ENCODE results near the gene TIMP4. TPM values are rescaled to one million over a fixed set of nuclear protein-coding genes. Genes with fewer than 3 reads are reported as not detected.

The TIMP4 gene
- total and polyA plus RNA-seq, 8 donors, result 0.13 to 11.3 (median 0.46) TPM

GRCh38 chr3:12193485-12194165 lies 34.9 kb upstream of the TIMP4 start:
- DNase-seq (peak in 1 of 4 donors; percentile 80), ATAC-seq (peak; percentile 94)
- Histone ChIP-seq H3K27ac (peak overlapping the region; percentile 63 to 89), H3K9me3 (no peaks in the 10 kb centered on the region), H3K36me3 (no peaks in the 10 kb centered on the region), H3K4me1 (peaks cover 13 to 76% of the 10 kb centered on the region in 2 donors), H3K4me3 (no peak overlapping the region), H3K27me3 (no peaks in the 10 kb centered on the region)
- intact Hi-C loops (cut with DNase I), result no loop called here
- TF ChIP-seq, protein P1, sequence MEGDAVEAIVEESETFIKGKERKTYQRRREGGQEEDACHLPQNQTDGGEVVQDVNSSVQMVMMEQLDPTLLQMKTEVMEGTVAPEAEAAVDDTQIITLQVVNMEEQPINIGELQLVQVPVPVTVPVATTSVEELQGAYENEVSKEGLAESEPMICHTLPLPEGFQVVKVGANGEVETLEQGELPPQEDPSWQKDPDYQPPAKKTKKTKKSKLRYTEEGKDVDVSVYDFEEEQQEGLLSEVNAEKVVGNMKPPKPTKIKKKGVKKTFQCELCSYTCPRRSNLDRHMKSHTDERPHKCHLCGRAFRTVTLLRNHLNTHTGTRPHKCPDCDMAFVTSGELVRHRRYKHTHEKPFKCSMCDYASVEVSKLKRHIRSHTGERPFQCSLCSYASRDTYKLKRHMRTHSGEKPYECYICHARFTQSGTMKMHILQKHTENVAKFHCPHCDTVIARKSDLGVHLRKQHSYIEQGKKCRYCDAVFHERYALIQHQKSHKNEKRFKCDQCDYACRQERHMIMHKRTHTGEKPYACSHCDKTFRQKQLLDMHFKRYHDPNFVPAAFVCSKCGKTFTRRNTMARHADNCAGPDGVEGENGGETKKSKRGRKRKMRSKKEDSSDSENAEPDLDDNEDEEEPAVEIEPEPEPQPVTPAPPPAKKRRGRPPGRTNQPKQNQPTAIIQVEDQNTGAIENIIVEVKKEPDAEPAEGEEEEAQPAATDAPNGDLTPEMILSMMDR (IDR thresholded peaks at IDR 0.05), result no peak

DNA sequence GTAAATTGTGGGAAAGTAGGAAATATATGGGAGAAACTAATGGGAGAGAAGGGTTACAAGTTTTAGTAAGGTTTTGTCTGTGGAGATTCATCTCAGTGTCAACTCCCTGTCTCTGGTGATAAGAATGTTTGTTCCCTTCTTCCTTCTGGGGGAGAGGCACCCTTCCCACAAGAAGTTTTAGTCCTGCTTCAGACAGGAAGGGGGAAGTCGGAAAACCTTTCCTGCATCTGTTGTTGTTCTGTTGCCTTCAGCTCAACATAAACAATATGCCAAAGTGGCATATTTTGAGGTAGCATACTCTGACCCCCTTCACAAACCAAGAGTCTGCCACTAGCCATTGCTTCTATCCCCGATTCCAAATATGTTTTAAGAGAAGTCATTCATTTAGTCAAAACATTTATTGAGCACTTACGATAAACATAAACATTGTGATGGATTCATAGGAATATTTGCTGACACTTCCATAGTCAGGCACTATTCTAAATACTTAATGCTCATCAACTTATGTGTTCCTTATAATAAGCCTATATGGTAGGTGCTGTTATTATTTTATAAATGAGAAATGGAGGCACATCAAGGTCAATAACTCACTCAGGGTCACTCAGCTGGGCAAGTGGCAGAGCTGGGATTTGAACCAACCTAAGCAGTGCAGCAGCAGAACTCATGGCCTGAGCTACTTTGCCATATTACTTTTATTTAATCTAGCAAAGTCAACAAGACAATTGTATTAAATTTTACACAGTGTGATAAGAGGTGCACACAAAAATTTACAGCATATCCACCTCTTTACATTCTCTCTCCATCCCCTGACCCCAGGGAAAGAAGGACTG lies 34.2 kb upstream of the TIMP4 start:
- no peak for ATAC-seq
- H3K4me1 ChIP-seq, result peaks cover 20 to 76% of the 10 kb centered on the region in 2 donors
- no peak overlapping the region for H3K4me3 ChIP-seq
- no peak for DNase-seq
- intact Hi-C loops (cut with DNase I), result no loop called here
- H3K27ac ChIP-seq, result peak overlapping the region; percentile 63 to 89
- H3K9me3 ChIP-seq, result no peaks in the 10 kb centered on the region
- H3K36me3 ChIP-seq, result no peaks in the 10 kb centered on the region
- no peaks in the 10 kb centered on the region for H3K27me3 ChIP-seq
- TF ChIP-seq, protein P1 (IDR thresholded peaks at IDR 0.05), result no peak

GRCh38 chr3:12192173-12192572 lies 33.5 kb upstream of the TIMP4 start:
- no peaks in the 10 kb centered on the region for H3K9me3 ChIP-seq
- H3K27me3 ChIP-seq, result no peaks in the 10 kb centered on the region
- intact Hi-C loops (cut with DNase I), result no loop called here
- H3K4me1 ChIP-seq, result peaks cover 26 to 82% of the 10 kb centered on the region in 2 donors
- no peak overlapping the region for H3K4me3 ChIP-seq
- peak overlapping the region in 1 of 2 donors; percentile 89 for H3K27ac ChIP-seq
- no peaks in the 10 kb centered on the region for H3K36me3 ChIP-seq
- TF ChIP-seq, protein P1 (IDR thresholded peaks at IDR 0.05), result no peak
- DNase-seq, result no peak
- no peak for ATAC-seq

GRCh38 chr3:12191559-12191958 lies 32.8 kb upstream of the TIMP4 start:
- Histone ChIP-seq H3K27ac (peak overlapping the region in 1 of 2 donors; percentile 26), H3K4me3 (no peak overlapping the region), H3K9me3 (no peaks in the 10 kb centered on the region), H3K36me3 (no peaks in the 10 kb centered on the region), H3K27me3 (no peaks in the 10 kb centered on the region), H3K4me1 (peaks cover 27 to 88% of the 10 kb centered on the region in 2 donors)
- ATAC-seq (no peak), DNase-seq (no peak)
- intact Hi-C loops (cut with DNase I), result no loop called here
- TF ChIP-seq, protein P1 (IDR thresholded peaks at IDR 0.05), result no peak

DNA sequence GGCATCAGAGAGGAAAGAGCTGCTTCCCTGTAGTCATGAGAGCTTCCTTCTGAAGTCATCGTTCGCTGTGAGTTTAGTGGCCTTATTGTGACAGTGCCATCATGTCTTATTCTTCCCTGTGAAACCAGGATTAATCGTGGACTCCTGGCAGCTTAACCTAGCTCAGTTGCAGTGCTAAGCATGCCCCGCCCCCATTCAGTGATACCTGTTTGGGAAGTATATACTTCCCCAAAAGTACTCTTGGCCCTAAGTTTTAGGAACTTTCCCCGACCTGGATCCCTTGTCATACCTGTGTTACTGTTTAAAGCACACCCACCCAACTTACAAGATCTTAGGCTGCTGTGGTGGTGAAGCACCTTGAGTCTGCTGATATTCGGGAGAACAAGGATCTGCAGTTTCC lies 32.1 kb upstream of the TIMP4 start:
- TF ChIP-seq, protein P1 (IDR thresholded peaks at IDR 0.05), result no peak
- ATAC-seq, result no peak
- Histone ChIP-seq H3K27me3 (no peaks in the 10 kb centered on the region), H3K4me1 (peaks cover 27 to 88% of the 10 kb centered on the region in 2 donors), H3K4me3 (no peak overlapping the region), H3K36me3 (no peaks in the 10 kb centered on the region), H3K9me3 (no peaks in the 10 kb centered on the region), H3K27ac (peak overlapping the region in 1 of 2 donors; percentile 26)
- intact Hi-C loops (cut with DNase I), result no loop called here
- no peak for DNase-seq
